ENCODE measurements around the gene MAPK8IP2. TPM values are rescaled to one million over a fixed set of nuclear protein-coding genes. Genes with fewer than 3 reads are reported as not detected.
"Not testable (repeated sequence)": the region's sequence is repeated elsewhere in the genome, so short reads cannot be mapped to it uniquely, and the experiment has no call there.

The MAPK8IP2 gene
- total RNA-seq, 1 donor from 2014 or later = 7.7 TPM

GRCh38 chr22:50656122-50657070, 55.8 kb downstream of the MAPK8IP2 start:
- TF ChIP-seq CTCF (IDR thresholded peaks at IDR 0.05; ENCODE audit: unreplicated experiment) = no peak
- no peak overlapping the region for H3K4me3 Mint-ChIP-seq (ENCODE audit: low read depth)
- no peaks in the 10 kb centered on the region for H3K36me3 Mint-ChIP-seq (ENCODE audit: insufficient read depth)
- DNase-seq (ENCODE audit: low spot score, unreplicated experiment) = no peak
- H3K4me1 Mint-ChIP-seq (ENCODE audit: low read depth) = peaks cover 1% of the 10 kb centered on the region
- H3K9me3 Mint-ChIP-seq (ENCODE audit: low read depth) = no peaks in the 10 kb centered on the region
- peaks cover 45% of the 10 kb centered on the region for H3K27me3 Mint-ChIP-seq
- no peak overlapping the region for H3K27ac Mint-ChIP-seq

- Mint-ChIP-seq H3K27me3 (peaks cover 40% of the 10 kb centered on the region), H3K9me3 (ENCODE audit: low read depth) (no peaks in the 10 kb centered on the region), H3K27ac (no peak overlapping the region), H3K4me1 (ENCODE audit: low read depth) (peaks cover 1% of the 10 kb centered on the region), H3K4me3 (ENCODE audit: low read depth) (no peak overlapping the region), H3K36me3 (ENCODE audit: insufficient read depth) (no peaks in the 10 kb centered on the region)
- TF ChIP-seq CTCF (IDR thresholded peaks at IDR 0.05; ENCODE audit: unreplicated experiment) = no peak
- DNase-seq (ENCODE audit: low spot score, unreplicated experiment) = no peak
Measured at GRCh38 chr22:50657925-50658324, 57.3 kb downstream of the MAPK8IP2 start.

- H3K36me3 Mint-ChIP-seq (ENCODE audit: insufficient read depth); H3K27ac Mint-ChIP-seq; DNase-seq (ENCODE audit: low spot score, unreplicated experiment); H3K4me3 Mint-ChIP-seq (ENCODE audit: low read depth); H3K4me1 Mint-ChIP-seq (ENCODE audit: low read depth); H3K9me3 Mint-ChIP-seq (ENCODE audit: low read depth): not testable (repeated sequence)
- peaks cover 34% of the 10 kb centered on the region for H3K27me3 Mint-ChIP-seq
Measured at GRCh38 chr22:50659711-50660110, 59.1 kb downstream of the MAPK8IP2 start.

- DNase-seq (ENCODE audit: low spot score, unreplicated experiment) = no peak
- Mint-ChIP-seq H3K27me3 (peaks cover 34% of the 10 kb centered on the region), H3K27ac (no peak overlapping the region), H3K4me3 (ENCODE audit: low read depth) (no peak overlapping the region), H3K9me3 (ENCODE audit: low read depth) (no peaks in the 10 kb centered on the region), H3K4me1 (ENCODE audit: low read depth) (peaks cover 1% of the 10 kb centered on the region), H3K36me3 (ENCODE audit: insufficient read depth) (no peaks in the 10 kb centered on the region)
- no peak for TF ChIP-seq CTCF (IDR thresholded peaks at IDR 0.05; ENCODE audit: unreplicated experiment)
Measured at GRCh38 chr22:50660306-50660705, 59.7 kb downstream of the MAPK8IP2 start.

Other genes starting within 250 kb of the MAPK8IP2 start
- gene SBF1, start 125.8 kb upstream of the MAPK8IP2 start, total RNA-seq = 86.3 and 96.5 TPM in 2 replicates
- 2.9 and 3.2 TPM in 2 replicates for gene ADM2, start 119.2 kb upstream of the MAPK8IP2 start, total RNA-seq
- 0.69 and 0.98 TPM in 2 replicates for gene MIOX, start 113.9 kb upstream of the MAPK8IP2 start, total RNA-seq
- 59.0 and 65.5 TPM in 2 replicates for gene LMF2, start 93.1 kb upstream of the MAPK8IP2 start, total RNA-seq
- 61.6 and 66.5 TPM in 2 replicates for gene NCAPH2, start 92.6 kb upstream of the MAPK8IP2 start, total RNA-seq
- 3.7 TPM in 1 of 2 replicates, not detected in the other for gene SCO2, start 75.2 kb upstream of the MAPK8IP2 start, total RNA-seq
- gene TYMP, start 70.8 kb upstream of the MAPK8IP2 start, total RNA-seq = 1.6 and 2.0 TPM in 2 replicates
- gene KLHDC7B, start 54.9 kb upstream of the MAPK8IP2 start, total RNA-seq = not detected in 2 replicates
- gene SYCE3, start 37.9 kb upstream of the MAPK8IP2 start, total RNA-seq = not detected in 2 replicates
- 129 and 136 TPM in 2 replicates for gene CPT1B, start 22.4 kb upstream of the MAPK8IP2 start, total RNA-seq
- 124 and 132 TPM in 2 replicates for gene CHKB, start 17.9 kb upstream of the MAPK8IP2 start, total RNA-seq
- gene ARSA, start 27.4 kb downstream of the MAPK8IP2 start, total RNA-seq = 36.2 and 37.1 TPM in 2 replicates
- 6.9 and 7.5 TPM in 2 replicates for gene SHANK3, start 72.0 kb downstream of the MAPK8IP2 start, total RNA-seq
- 0.62 TPM in 1 of 2 replicates, not detected in the other for gene ACR, start 137.4 kb downstream of the MAPK8IP2 start, total RNA-seq
- gene RABL2B, start 182.8 kb downstream of the MAPK8IP2 start, total RNA-seq = 88.6 and 88.7 TPM in 2 replicates

Data from progenitor cell of endocrine pancreas (in vitro differentiated cells).